ENCODE data around the gene NKX2-2. TPM values are rescaled to one million over a fixed set of nuclear protein-coding genes. Genes with fewer than 3 reads are reported as not detected.

NKX2-2 gene
- total and polyA plus RNA-seq, 2 of the 8 experiments (the other 6 are each of a cell fraction or from before 2014, with no cell fraction given) = not detected

DNA sequence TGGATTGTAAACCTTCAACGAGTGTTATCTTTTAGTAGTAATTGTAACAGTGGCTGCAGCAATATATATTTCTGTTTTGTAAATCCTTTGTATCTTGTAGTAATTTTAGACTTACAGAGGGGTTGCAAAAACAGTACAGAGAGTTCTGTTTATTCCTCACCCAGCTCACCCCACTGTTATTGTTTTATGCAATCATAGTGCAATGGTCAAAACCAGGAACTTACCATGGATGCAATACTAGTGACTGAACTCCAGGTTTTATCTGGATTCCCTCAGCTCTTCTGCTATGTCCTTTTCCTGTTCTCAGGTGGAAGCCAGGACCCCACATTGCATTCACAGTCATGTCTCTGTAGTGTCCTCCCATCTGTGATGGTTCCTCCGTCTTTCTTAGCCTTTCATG is 42.5 kb upstream of the NKX2-2 start:
- Histone ChIP-seq H3K23ac (ENCODE audit: insufficient read length) (no peak overlapping the region), H3K18ac (ENCODE audit: extremely low read depth, low read length) (no peak overlapping the region), H2AK5ac (ENCODE audit: low read depth, low read length) (no peak overlapping the region), H3K23me2 (ENCODE audit: low read depth, low read length) (no peaks in the 10 kb centered on the region), H3K9me3 (ENCODE audit: insufficient read depth in 2 of 2, low read depth in 1 of 2, low read length in 1 of 2) (no peaks in the 10 kb centered on the region), H2BK12ac (ENCODE audit: low read depth, low read length) (no peak overlapping the region), H3K14ac (ENCODE audit: insufficient read length) (no peak overlapping the region), H3K4me3 (ENCODE audit: extremely low read depth in 1 of 4, insufficient read depth in 2 of 4, low read depth in 3 of 4, low read length in 4 of 4) (no peak overlapping the region), H4K5ac (ENCODE audit: insufficient read length, low read depth, low read length) (no peak overlapping the region), H3K9ac (replicated peaks in 1 of 4; ENCODE audit: extremely low read depth in 1 of 4, low read depth in 3 of 4, low read length in 3 of 4) (no peak overlapping the region), H3K36me3 (ENCODE audit: control insufficient read depth in 2 of 4, insufficient read depth in 4 of 4, low read length in 3 of 4) (no peaks in the 10 kb centered on the region), H3K4me2 (ENCODE audit: insufficient read depth in 1 of 2, low read depth in 2 of 2, low read length in 2 of 2) (no peak overlapping the region), H3K4me1 (replicated peaks in 1 of 4; ENCODE audit: control insufficient read depth in 3 of 4, insufficient read depth in 4 of 4, low read length in 3 of 4) (peaks cover 0 to 9% (median 0%) of the 10 kb centered on the region in 4 experiments; a peak in 3 of 7 replicates), H3K27me3 (replicated peaks in 1 of 4; ENCODE audit: control insufficient read depth in 3 of 4, extremely low read depth in 1 of 4, insufficient read depth in 3 of 4, low read length in 3 of 4) (no peaks in the 10 kb centered on the region), H2BK5ac (ENCODE audit: low read depth, low read length) (no peak overlapping the region), H4K8ac (ENCODE audit: extremely low read depth, insufficient read depth, low read length) (no peak overlapping the region), H2BK120ac (replicated peaks; ENCODE audit: low read depth, low read length) (no peak overlapping the region), H3K79me2 (ENCODE audit: control insufficient read depth in 1 of 2, insufficient read depth in 2 of 2, low read length in 2 of 2) (no peaks in the 10 kb centered on the region), H3K4ac (replicated peaks; ENCODE audit: insufficient read length, low read depth, low read length) (no peak overlapping the region), H2BK20ac (ENCODE audit: low read length) (no peak overlapping the region), H2AFZ (ENCODE audit: low read length) (no peak overlapping the region), H3K27ac (ENCODE audit: low read depth, low read length) (no peak overlapping the region), H3K56ac (replicated peaks; ENCODE audit: insufficient read length, low read depth, low read length) (no peak overlapping the region), H4K91ac (replicated peaks; ENCODE audit: insufficient read length, low read length) (no peak overlapping the region), H4K20me1 (replicated peaks in 1 of 2; ENCODE audit: control insufficient read depth in 1 of 2, insufficient read depth in 2 of 2, low read length in 2 of 2) (no peaks in the 10 kb centered on the region), H3K79me1 (ENCODE audit: low read depth, low read length) (no peaks in the 10 kb centered on the region), H2BK15ac (ENCODE audit: low read length) (no peak overlapping the region)
- DNase-seq (ENCODE audit: low read depth in 1 of 2, low spot score in 2 of 2) (no peak), FAIRE-seq (no peak)
- CTCF ChIA-PET (ENCODE audit: partially characterized antibody) = interaction anchor here (1.2 to 5.6 kb wide), 5 partner anchors 10 to 27 kb away, joined by 3 to 43 read pairs (median 7); no protein-coding TSS in a partner anchor
- TF ChIP-seq KDM5A (IDR thresholded peaks at IDR 0.05; ENCODE audit: low read length) = no peak
- TF ChIP-seq ASH2L (IDR thresholded peaks at IDR 0.05; ENCODE audit: low read length) = no peak
- no peak for TF ChIP-seq GTF2F1 (IDR thresholded peaks at IDR 0.05; ENCODE audit: borderline replicate concordance, low read depth, low read length)
- no peak for TF ChIP-seq CEBPB (IDR thresholded peaks at IDR 0.05; ENCODE audit: low read depth, low read length)
- no peak for TF ChIP-seq BACH1 (IDR thresholded peaks at IDR 0.05; ENCODE audit: low read length)
- TF ChIP-seq MAFK (IDR thresholded peaks at IDR 0.05; ENCODE audit: low read depth, low read length) = no peak
- TF ChIP-seq POLR2AphosphoS5 (IDR thresholded peaks at IDR 0.05; ENCODE audit: low read depth, low read length) = no peak
- TF ChIP-seq GABPA (IDR thresholded peaks at IDR 0.05; ENCODE audit: borderline replicate concordance, insufficient read depth, low read length) = no peak
- TF ChIP-seq KDM4A (IDR thresholded peaks at IDR 0.05; ENCODE audit: low read depth, low read length, severe bottlenecking) = no peak
- POLR2A ChIA-PET (ENCODE audit: partially characterized antibody) = no interaction called here
- WGBS, 2 experiments (ENCODE audit: extremely low coverage in 1 of 2, insufficient coverage in 1 of 2, insufficient read length in 1 of 2, insufficient replicate concordance in 2 of 2, low coverage in 1 of 2, low lambda C conversion rate in 2 of 2, missing lambda C conversion rate in 1 of 2) = 91% methylated on average over 2 of the region's 2 CpGs; no CpG with 5 or more reads in 1 of the 2 experiments
